Hepatic stellate cell (primary cell): ENCODE data around the gene ELFN1.
"Not testable (repeated sequence)": the region's sequence is repeated elsewhere in the genome, so short reads cannot be mapped to it uniquely, and the experiment has no call there.

Experiments used
- DNase-seq: peaks from one replicate; pipeline ENCODE4 v3.0.0; 2011; ENCODE audit warnings: low spot score

Gene ELFN1

GRCh38 chr7:1709281-1709680, 39.2 kb downstream of the ELFN1 start:
- DNase-seq: no peak

DNA sequence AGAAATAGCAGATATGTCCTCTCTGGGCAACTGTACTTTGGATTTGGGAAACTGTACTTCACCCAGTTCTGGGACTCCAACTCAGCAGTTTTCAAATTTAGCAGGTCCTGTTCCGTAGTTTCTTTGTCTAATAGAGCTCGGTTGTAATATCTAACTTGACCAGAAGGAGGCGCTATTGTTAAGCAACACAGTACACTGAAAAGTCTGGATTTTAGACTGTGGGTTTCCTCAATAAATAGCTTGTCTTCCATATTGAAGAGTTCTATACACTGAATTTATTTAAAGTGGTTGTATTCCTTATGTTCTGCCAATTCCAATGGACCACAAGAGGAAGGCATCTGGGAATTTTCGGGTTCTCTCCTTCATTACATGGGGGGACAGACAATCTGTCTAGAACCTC, 39.8 kb downstream of the ELFN1 start:
- no peak for DNase-seq

DNA sequence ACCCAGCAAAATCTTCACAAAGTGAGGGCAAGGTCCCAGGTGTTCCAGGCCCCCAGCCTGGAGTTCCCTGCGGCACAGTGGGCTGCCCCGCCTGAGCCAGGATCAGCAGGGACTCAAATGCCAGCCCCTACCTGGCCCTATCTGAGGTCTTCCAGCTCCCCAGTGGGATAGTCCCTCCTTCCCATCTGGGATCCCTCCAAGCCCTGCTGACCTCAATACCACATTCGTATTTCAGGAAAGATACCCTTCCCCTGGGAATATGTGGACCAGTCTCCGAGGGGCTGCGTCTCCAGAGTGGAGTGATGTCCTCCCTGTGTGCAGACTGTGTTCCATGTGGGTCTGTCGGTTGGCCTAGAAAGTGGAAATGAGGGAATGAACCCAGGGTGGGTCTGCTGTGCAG, 40.9 kb downstream of the ELFN1 start:
- no peak for DNase-seq

DNA sequence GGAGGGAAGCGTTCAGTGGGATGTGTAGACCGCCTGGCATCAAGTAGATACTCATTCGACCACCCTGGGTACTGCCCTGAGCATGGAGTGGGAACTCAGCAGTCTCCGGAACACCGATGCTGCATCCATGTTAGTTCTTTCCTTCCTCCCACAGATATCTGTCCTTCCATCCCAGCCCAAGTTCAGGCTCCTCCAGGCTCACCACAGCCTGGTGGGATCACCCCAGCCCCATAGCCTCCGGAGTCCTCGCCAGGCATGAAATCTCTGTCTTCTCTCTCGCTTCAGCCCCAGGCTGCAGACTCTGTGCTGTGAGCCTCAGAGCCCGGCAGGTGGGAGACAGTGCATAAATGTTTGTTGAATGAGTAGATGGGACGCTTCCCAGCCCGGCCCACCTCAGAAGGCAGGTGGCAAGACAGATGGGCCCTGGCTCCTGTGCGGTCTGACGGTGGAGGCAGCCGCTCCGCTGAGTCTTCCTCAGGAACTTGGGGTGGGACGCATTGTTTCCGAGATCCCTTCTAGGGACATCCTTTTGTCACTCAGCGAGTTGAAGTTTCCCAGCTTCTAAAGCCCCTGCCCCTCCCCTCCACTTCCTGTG, 42.9 kb downstream of the ELFN1 start:
- no peak for DNase-seq

GRCh38 chr7:1713502-1714484, 43.7 kb downstream of the ELFN1 start:
- no peak for DNase-seq

DNA sequence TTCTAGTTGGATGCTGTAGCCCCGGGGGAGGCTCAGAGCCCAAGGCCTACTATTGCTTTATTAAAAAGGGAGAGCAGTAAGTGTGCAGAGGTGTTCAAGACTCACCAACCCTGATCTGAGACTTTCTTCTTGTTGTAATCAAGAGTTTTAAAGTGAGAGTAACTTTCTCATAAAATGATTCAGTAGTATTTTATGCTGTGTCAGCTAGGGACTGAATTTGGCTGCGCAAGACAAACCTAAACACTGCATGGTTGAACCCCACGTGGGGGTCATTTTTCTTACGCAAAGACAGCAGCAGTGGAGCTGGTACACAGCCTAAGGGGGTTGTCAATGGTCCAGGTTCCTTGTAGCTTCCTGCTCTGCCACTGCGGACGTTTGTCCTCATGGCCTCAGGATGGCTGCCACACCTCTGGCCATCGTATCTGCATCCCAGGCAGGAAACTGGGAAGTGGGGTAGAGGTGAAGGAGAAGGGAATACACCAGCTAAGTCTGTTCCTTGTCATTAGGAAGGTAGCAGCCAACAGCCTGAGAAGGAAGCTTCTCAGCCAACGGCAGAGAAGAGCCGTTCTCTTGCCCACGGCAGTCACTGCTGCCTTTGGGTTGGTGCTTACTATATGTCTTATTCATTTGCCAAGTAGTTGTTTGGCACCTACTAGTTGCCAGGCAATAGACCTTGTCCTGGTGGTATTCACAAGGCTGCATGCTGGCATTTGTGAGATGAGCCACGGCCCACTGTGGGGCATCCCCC, 44.7 kb downstream of the ELFN1 start:
- DNase-seq: no peak

DNA sequence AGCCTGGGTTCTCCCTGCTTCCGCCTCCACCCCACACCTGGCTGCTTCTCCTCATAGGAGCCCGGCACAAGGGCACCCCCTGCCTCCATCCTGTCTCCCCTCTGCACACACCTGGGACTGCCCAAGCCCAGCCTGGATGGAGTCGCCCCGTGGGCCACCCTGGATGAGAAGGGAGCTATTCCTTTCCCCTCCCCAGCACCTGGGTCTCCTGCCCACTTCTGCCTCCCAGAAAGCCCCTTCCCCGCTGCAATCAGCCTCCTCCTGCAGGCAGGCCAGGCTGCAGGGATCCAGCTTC, 45.2 kb downstream of the ELFN1 start:
- no peak for DNase-seq

GRCh38 chr7:1715671-1716074, 45.6 kb downstream of the ELFN1 start:
- no peak for DNase-seq

- peak; percentile 70 for DNase-seq
These were observed 46.4 kb downstream of the ELFN1 start for GRCh38 chr7:1716263-1717094.

DNA sequence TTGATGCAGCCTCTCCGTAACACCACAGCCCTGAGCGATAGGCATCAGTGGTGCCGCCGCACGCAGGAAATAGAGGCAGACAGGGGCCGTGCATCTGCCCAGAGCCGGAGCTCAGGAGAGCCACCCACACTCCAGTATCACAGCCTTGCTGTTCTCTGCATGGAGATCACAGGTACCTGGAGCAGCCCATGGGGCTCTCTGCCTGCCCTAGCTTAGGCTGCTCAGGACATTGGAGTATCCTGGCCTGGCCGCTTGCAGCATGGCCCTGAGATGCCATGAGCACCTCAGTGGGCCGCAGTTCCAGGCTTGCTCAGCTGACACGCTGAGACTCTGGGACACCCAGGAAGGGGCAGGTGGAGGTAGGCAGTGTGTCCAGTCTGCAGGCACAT, 47.0 kb downstream of the ELFN1 start:
- no peak for DNase-seq

DNA sequence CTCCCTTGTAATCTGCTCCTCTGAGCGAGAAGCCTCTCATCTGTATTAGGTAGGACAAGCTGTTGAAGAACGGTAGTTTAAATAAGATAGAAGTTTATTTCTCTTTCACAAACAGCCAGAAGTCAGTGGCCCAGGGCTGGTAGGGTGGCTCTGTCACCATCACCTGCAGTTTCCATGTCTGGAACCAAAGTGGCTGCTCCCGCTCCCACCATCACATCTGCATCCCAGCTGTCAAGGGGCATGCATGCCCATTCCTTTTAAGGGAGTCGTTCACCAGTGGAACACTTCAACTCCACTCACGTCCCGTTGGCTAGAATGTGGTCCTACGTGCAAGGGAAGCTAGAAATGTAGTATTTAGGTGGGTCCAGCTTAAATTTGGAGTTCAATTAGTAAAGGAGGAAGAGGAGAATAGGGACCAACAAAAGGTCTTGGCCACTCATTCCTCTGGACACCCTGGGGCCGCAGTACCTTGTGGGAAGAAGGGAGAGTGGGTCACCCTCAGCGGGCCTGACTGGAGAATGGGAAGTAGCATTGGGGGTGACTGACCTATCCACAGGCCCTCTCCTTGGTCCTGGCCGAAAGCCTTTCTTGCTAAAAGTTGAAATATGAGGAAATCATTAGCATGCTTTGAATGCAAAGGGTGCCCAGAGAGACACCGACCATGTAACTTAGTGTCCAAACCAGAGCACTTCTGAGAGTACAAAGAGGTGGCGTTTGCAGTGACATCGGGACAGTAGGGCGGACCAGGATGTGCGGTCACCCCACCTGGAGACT, 48.0 kb downstream of the ELFN1 start:
- no peak for DNase-seq

DNA sequence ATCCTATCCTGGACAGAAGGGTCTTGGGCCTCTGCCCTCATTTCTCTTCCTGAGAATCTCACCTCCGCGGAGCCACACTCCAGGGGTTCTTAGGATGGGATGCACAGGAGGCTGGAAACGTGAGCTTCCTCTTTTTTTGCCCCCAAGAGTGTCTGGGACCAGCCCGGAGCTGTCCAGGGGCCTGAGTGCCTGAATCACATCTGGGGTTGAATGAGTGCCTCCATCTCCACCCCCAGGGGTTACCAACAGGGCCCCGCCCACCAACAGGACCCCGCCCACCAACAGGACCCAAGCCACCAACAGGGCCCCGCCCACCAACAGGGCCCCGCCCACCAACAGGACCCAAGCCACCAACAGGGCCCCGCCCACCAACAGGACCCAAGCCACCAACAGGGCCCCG, 48.8 kb downstream of the ELFN1 start:
- DNase-seq: not testable (repeated sequence)

DNA sequence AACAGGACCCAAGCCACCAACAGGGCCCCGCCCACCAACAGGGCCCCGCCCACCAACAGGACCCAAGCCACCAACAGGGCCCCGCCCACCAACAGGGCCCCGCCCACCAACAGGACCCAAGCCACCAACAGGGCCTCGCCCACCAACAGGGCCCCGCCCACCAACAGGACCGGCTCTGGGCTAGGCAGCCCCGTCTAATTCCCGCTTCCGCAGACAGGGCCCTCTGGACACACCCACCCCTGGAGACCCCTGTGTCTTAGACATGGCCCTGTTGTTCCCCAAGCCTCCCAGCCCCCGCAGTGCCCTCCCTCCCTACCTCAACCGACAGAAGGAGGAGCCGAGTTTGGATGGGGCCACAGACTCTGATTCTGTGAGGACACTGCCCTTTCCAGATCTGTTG, 49.2 kb downstream of the ELFN1 start:
- DNase-seq: not testable (repeated sequence)

DNA sequence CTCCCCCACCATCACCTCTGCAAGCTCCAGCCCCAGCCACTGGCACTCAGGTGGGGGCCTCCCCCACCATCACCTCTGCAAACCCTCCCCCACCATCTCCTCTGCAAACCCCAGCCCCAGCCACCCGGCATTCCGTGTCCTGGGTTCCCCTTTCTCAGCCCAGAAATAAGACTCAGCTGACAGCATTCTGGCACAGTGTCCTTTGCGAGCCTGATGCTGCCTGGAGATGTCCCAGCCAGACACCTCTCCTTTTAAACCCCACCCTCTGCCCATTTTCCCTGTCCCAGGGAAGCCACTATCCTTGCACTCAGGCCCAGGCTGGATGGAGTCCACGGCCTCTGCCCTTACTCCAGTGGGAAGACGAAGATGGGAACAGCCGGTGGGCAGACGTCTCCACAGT, 49.8 kb downstream of the ELFN1 start:
- DNase-seq: no peak

- no peak for DNase-seq
These were observed 50.2 kb downstream of the ELFN1 start for GRCh38 chr7:1720326-1720725.

DNA sequence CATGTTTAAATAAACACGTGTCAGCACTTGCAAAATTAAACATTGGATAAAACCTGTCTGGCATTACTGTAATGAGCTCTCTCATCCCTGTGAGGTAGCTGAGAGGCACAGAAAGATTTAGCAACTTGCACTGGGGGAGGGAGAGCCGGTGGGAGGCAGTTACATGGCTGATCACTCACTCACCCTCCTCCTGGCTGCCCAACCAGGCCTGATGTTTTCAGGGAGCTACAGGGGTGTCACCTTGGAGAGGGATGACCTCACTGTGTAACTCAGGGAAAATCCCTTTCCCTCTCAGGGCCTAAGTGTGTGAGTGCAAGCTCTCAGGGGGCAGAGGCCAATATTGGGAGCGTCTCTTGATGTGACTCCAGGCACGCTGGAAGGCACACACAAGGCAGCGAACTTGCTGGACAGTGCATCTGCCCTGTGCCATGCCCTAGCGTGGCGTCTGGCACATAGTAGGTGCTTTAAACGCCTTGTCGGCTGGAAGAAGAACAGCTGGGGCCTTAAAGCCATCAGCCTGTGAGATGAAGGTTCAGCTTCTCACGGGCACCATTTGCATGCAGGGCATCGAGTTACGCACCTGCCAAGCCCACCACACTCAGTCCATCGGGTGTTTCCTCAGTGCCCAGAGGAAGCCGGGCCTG, 51.1 kb downstream of the ELFN1 start:
- no peak for DNase-seq

DNA sequence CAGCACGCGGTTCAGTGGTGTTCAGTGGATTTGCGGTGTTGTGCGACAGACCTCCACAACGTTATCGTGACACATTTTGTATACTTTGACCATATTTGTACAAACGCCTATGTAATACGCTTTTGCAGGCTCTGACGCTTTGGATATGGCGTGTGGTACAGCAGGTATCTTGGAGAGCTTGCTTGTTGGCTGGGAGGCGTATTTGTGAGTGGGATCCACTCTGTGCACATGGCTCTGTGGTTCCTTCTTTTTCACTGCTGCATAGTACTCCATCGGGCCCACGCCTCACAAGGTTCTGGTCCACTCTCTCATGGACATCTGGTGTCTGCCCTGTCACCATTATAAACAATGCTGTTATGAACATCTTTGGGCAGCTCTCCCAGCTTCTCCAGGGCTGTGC, 53.2 kb downstream of the ELFN1 start:
- no peak for DNase-seq

DNA sequence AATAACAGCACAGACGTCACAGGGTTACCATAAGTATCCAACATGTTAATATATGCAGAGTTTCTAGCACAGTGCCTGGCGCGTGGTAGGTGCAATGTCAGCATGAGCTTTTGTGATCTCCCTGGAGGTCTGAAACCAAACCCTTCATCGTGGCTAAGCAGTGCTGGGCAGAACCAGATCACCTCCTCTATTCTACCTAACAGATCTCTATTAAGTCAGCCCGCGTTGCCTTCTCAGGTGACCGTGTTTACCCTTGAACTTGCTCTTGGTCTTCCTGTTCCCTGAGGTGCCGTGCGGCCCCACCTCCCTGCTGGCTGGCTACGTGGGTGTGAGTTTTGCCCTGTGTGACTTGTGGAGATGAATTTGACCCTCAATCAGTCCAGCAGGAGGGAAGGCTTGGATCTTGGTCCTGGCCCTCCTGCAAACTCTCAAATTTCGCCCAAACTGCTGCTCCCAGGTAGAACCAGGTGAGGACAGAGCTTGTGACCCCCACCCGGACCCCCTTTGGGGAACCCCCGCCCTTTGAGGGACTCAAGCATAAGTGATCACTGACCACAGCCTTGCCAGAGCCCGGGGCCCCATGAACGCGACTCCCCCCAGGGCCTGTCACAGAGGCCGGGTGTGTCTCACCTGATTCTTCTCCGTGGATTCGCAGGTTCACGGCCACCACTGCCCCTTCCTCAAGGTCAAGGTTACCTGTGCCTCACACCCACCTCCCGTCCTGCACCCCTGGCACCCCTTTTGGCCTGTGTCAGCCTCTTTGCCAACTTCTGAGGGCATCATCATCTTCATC, 54.2 kb downstream of the ELFN1 start:
- DNase-seq: no peak

GRCh38 chr7:1725199-1725690, 55.2 kb downstream of the ELFN1 start:
- DNase-seq: no peak
